OCI-LY3 (cell line): ENCODE data around the gene PTPRN2.

ENCODE experiments used
- EZH2phosphoT487 ChIP-seq: fragments of 200-600 bp; shearing (Covaris generic); IDR thresholded peaks from 2 replicates; pipeline ENCODE4 v1.6.1; 2018; ENCODE audit warnings: antibody characterized with exemption, mixed run types, low read depth
- TF ChIP-seq, protein P1 (sequence below): fragments of 200-600, 300-600 bp; sonication (generic); IDR thresholded peaks from 2 replicates; pipeline ENCODE4 v1.5.1; 2014; ENCODE audit warnings: antibody characterized with exemption, low read length, low read depth

DNA sequence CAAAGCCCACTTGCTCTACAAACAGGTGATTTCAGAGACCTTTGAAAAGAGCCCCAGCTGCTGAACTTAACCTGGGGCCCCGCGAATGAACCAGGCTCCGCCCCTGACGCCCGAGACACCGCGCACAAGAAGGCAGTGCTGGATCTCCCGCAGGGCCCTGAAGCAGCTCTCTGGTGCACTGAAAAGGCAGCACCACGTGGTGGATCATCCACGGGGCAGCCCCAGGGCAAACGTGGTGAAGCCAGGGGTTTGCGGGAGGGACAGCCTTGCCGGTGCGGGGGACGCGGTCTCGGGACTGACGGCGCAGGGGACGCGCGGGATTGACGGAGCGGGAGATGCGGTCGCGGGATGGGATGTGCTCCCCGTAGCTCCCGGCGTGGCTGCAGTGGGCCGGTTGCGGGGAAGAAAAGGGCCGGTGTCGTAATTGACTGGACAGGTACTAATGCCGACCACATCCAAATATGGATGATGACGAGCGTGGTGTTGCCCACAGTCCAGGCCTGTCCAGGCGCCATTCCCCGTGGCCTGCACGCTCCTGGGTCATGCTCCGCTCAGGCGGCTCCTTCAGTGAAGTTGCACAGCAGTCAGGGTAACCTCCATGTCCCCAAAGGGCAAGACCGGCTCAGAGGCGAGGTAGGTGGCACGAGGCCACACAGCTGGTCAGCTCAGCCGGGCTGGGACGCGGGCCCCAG, 829.7 kb downstream of the PTPRN2 start:
- TF ChIP-seq, protein P1, sequence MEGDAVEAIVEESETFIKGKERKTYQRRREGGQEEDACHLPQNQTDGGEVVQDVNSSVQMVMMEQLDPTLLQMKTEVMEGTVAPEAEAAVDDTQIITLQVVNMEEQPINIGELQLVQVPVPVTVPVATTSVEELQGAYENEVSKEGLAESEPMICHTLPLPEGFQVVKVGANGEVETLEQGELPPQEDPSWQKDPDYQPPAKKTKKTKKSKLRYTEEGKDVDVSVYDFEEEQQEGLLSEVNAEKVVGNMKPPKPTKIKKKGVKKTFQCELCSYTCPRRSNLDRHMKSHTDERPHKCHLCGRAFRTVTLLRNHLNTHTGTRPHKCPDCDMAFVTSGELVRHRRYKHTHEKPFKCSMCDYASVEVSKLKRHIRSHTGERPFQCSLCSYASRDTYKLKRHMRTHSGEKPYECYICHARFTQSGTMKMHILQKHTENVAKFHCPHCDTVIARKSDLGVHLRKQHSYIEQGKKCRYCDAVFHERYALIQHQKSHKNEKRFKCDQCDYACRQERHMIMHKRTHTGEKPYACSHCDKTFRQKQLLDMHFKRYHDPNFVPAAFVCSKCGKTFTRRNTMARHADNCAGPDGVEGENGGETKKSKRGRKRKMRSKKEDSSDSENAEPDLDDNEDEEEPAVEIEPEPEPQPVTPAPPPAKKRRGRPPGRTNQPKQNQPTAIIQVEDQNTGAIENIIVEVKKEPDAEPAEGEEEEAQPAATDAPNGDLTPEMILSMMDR: no peak
- no peak for TF ChIP-seq EZH2phosphoT487
